ENCODE results near the gene TBC1D14.

TBC1D14 gene

GRCh38 chr4:6991771-6992557 is 82.3 kb downstream of the TBC1D14 start:
- no peaks in the 10 kb centered on the region for H3K9me3 ChIP-seq (ENCODE audit: control insufficient read depth, low read length)
- H3K4me1 ChIP-seq (ENCODE audit: control insufficient read depth, insufficient read depth, low read length, poor library complexity, severe bottlenecking) = peaks cover 4% of the 10 kb centered on the region
- peaks cover 45% of the 10 kb centered on the region for H3K36me3 ChIP-seq (ENCODE audit: control insufficient read depth, insufficient read depth, low read length)
- 91 to 97% methylated on average over 10 to 15 of the region's 15 CpGs for WGBS, 2 experiments (ENCODE audit: insufficient coverage in 2 of 2)
- no peak overlapping the region for H3K27ac ChIP-seq (ENCODE audit: low read depth, low read length, severe bottlenecking)
- H3K4me3 ChIP-seq (ENCODE audit: extremely low read depth, insufficient read depth, low read length, poor library complexity, severe bottlenecking) = no peak overlapping the region

DNA sequence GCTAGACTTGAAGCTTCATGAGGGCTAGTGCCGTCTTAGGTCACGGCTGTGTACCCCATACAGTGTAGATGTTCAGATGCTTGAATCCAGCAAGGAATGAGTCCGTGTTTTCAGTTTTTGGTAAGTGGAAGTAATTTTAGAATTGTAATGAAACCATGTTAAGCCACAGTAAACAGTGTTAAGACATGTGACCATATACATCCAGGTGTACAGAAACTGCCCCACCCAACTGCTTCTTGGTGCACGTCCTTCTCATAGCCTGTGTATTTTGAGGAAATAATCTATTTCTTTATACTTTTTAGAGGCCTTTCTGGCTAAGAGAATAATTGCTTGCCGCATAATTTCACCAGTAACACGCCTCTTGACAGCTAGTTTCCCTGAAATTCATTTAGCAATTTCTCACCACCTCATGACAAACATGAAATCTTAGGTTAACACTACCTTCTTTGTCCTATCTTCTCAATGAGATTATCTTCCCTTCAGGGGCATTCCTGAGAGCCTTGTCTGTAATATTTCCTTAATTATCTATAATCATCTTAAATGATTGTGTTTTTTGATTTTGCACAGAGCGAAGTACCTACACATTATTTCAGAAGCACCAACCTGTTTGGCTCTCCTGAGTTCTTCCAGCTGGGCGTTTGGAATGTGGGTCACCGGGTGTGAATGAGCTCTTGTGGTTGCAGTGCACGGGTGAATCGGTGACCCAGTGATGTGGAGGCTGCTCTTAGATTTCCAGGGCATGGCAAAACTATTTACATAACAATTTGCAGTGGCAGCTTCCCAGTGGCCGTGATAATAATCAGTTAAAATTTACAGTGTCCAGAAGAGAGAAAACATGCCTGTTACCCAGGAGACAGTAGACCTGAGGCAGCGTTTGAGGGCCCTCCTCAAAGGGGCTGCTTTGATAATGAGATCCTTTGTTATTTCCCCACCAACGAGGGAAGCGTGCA is 83.4 kb downstream of the TBC1D14 start:
- Histone ChIP-seq H3K27ac (ENCODE audit: low read depth, low read length, severe bottlenecking) (no peak overlapping the region), H3K4me1 (ENCODE audit: control insufficient read depth, insufficient read depth, low read length, poor library complexity, severe bottlenecking) (peaks cover 4% of the 10 kb centered on the region), H3K4me3 (ENCODE audit: extremely low read depth, insufficient read depth, low read length, poor library complexity, severe bottlenecking) (no peak overlapping the region), H3K9me3 (ENCODE audit: control insufficient read depth, low read length) (no peaks in the 10 kb centered on the region), H3K36me3 (ENCODE audit: control insufficient read depth, insufficient read depth, low read length) (peaks cover 55% of the 10 kb centered on the region)
- WGBS, 2 experiments (ENCODE audit: insufficient coverage in 2 of 2) = 81 to 93% methylated on average over 10 to 14 of the region's 15 CpGs

DNA sequence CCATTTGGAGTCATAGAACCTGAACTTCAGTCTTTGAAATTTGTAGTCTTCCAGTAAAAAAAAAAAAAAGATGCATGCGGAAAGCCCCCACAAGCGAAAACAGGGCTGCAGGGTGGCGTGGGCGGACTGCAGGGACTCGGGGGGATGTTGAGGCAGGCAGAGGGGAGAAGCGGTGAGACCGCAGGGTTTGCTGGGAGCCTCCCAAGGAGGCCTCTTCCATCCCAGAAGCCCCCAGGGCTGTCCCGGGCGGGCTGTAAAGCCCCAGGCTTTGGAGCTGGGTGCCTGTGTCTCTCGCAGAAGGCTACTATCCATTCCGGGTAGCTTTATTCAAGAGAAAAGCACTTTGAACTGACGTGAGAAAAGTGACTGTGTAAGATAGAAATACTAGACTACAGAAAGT is 86.9 kb downstream of the TBC1D14 start:
- Histone ChIP-seq H3K4me3 (ENCODE audit: extremely low read depth, insufficient read depth, low read length, poor library complexity, severe bottlenecking) (no peak overlapping the region), H3K27ac (ENCODE audit: low read depth, low read length, severe bottlenecking) (no peak overlapping the region), H3K9me3 (ENCODE audit: control insufficient read depth, low read length) (no peaks in the 10 kb centered on the region), H3K36me3 (ENCODE audit: control insufficient read depth, insufficient read depth, low read length) (peaks cover 83% of the 10 kb centered on the region), H3K4me1 (ENCODE audit: control insufficient read depth, insufficient read depth, low read length, poor library complexity, severe bottlenecking) (no peaks in the 10 kb centered on the region)
- WGBS, 2 experiments (ENCODE audit: insufficient coverage in 2 of 2) = 90 to 100% methylated on average over 9 to 10 of the region's 12 CpGs

GRCh38 chr4:6999172-7000086 is 89.8 kb downstream of the TBC1D14 start:
- H3K27ac ChIP-seq (ENCODE audit: low read depth, low read length, severe bottlenecking) = no peak overlapping the region
- H3K36me3 ChIP-seq (ENCODE audit: control insufficient read depth, insufficient read depth, low read length) = peaks cover 94% of the 10 kb centered on the region

GRCh38 chr4:7000421-7001176 is 91.0 kb downstream of the TBC1D14 start:
- no peak overlapping the region for H3K27ac ChIP-seq (ENCODE audit: low read depth, low read length, severe bottlenecking)
- 97 to 99% methylated on average over 18 of the region's 18 CpGs for WGBS, 2 experiments (ENCODE audit: insufficient coverage in 2 of 2)
- no peak overlapping the region for H3K4me3 ChIP-seq (ENCODE audit: extremely low read depth, insufficient read depth, low read length, poor library complexity, severe bottlenecking)
- H3K9me3 ChIP-seq (ENCODE audit: control insufficient read depth, low read length) = no peaks in the 10 kb centered on the region
- H3K36me3 ChIP-seq (ENCODE audit: control insufficient read depth, insufficient read depth, low read length) = peaks cover 91% of the 10 kb centered on the region
- H3K4me1 ChIP-seq (ENCODE audit: control insufficient read depth, insufficient read depth, low read length, poor library complexity, severe bottlenecking) = no peaks in the 10 kb centered on the region

More at GRCh38 chr4:6999172-7000086, 89.8 kb downstream of the TBC1D14 start:
- WGBS, 2 experiments (ENCODE audit: insufficient coverage in 2 of 2) = 96 to 97% methylated on average over 14 of the region's 14 CpGs
- Histone ChIP-seq H3K4me3 (ENCODE audit: extremely low read depth, insufficient read depth, low read length, poor library complexity, severe bottlenecking) (no peak overlapping the region), H3K4me1 (ENCODE audit: control insufficient read depth, insufficient read depth, low read length, poor library complexity, severe bottlenecking) (no peaks in the 10 kb centered on the region), H3K9me3 (ENCODE audit: control insufficient read depth, low read length) (no peaks in the 10 kb centered on the region)

DNA sequence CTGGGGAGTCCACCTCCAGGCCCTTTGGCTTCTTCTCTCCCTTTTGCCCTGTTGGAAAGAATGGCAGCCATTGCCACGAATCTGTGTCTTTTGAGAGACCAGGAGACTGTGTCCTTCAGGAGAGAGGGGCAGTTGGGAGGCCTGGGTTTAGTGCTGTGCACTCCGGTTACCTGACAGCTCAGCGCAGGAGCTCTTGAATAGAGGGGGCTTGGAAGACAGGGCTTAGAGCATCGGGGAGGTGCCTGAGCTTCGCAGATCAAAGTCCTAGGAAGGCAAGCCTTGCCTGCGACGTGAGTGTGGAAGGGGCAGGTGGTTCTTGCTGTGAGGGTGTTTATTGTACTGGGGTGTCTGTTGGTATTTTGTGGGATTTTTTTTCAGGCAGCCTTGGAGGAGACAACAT is 91.6 kb downstream of the TBC1D14 start:
- WGBS, 2 experiments (ENCODE audit: insufficient coverage in 2 of 2) = 93 to 99% methylated on average over 4 to 7 of the region's 7 CpGs
- Histone ChIP-seq H3K36me3 (ENCODE audit: control insufficient read depth, insufficient read depth, low read length) (peaks cover 92% of the 10 kb centered on the region), H3K4me1 (ENCODE audit: control insufficient read depth, insufficient read depth, low read length, poor library complexity, severe bottlenecking) (no peaks in the 10 kb centered on the region), H3K27ac (ENCODE audit: low read depth, low read length, severe bottlenecking) (no peak overlapping the region), H3K9me3 (ENCODE audit: control insufficient read depth, low read length) (no peaks in the 10 kb centered on the region), H3K4me3 (ENCODE audit: extremely low read depth, insufficient read depth, low read length, poor library complexity, severe bottlenecking) (no peak overlapping the region)

DNA sequence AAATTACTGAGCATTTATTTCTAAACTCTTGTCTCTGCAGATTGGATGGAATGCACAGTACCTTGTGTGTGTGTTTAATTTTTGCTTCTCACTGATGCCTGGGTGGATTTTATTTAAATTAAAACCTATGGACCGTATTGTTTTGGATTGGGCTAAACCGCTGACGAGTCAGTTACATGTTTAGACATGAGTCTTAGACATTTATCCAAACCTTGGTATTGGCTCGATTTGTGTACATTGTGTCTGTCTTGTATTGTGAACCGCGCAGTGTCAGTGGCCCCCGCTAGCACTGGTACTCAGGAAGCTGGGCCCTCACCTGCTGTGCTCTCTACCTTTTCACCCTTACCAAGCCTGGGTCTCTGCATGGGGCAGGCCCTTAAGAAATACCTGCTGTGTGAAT is 92.7 kb downstream of the TBC1D14 start:
- Histone ChIP-seq H3K4me1 (ENCODE audit: control insufficient read depth, insufficient read depth, low read length, poor library complexity, severe bottlenecking) (no peaks in the 10 kb centered on the region), H3K9me3 (ENCODE audit: control insufficient read depth, low read length) (no peaks in the 10 kb centered on the region), H3K27ac (ENCODE audit: low read depth, low read length, severe bottlenecking) (no peak overlapping the region), H3K36me3 (ENCODE audit: control insufficient read depth, insufficient read depth, low read length) (peaks cover 92% of the 10 kb centered on the region), H3K4me3 (ENCODE audit: extremely low read depth, insufficient read depth, low read length, poor library complexity, severe bottlenecking) (no peak overlapping the region)
- WGBS, 2 experiments (ENCODE audit: insufficient coverage in 2 of 2) = 90 to 97% methylated on average over 5 to 7 of the region's 7 CpGs

DNA sequence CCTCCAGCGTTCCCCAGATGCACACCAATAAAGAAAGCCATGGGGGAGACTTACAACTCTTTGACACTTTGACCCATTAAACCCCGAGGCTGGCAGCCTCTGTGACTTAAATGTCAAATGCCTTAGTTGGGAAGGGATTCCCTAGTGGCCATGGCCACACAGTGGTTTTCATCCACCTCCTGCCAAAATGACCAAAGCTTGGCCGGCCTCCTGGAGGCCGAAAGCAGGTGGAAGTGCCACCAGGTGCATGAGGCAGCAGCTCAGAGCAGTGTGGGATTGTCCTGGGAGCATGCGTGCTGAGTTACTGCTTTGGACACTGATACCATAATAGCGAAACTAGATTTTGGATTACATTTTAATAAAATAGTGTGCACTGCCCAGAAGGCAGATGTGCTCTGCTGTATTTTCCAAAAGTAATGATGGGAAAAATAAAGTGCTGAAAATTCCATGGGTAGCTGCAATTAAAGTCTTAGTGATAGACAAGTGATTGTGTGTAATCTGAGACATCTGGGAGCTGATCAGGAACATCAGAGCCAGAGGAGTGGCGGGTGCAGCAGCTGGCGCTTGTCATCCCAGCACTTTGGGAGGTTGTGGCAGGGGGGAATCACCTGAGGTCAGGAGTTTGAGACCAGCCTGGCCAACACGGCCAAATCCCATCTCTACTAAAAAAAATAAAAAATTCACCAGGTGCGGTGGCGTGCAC is 93.7 kb downstream of the TBC1D14 start:
- Histone ChIP-seq H3K9me3 (ENCODE audit: control insufficient read depth, low read length) (no peaks in the 10 kb centered on the region), H3K4me3 (ENCODE audit: extremely low read depth, insufficient read depth, low read length, poor library complexity, severe bottlenecking) (no peak overlapping the region), H3K27ac (ENCODE audit: low read depth, low read length, severe bottlenecking) (no peak overlapping the region), H3K4me1 (ENCODE audit: control insufficient read depth, insufficient read depth, low read length, poor library complexity, severe bottlenecking) (no peaks in the 10 kb centered on the region), H3K36me3 (ENCODE audit: control insufficient read depth, insufficient read depth, low read length) (peaks cover 91% of the 10 kb centered on the region)
- 96% methylated on average over 6 of the region's 11 CpGs for WGBS, 2 experiments (ENCODE audit: insufficient coverage in 2 of 2)

DNA sequence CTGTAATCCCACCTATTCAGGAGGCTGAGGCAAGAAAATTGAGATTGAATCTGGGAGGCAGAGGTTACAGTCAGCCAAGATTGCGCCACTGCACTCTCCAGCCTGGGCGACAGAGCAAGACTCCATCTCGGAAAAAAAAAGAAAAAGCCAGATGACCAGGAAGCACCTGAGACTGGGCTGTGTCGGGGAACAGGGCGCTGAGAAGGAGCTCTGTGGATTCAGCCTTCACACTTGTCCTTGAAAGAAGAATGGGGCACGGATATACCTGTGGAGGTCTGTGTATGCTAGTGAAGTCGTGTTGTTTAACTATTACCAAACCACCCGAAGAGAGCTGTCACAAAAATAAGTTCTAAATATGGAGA is 94.2 kb downstream of the TBC1D14 start:
- no peaks in the 10 kb centered on the region for H3K9me3 ChIP-seq (ENCODE audit: control insufficient read depth, low read length)
- no peak overlapping the region for H3K27ac ChIP-seq (ENCODE audit: low read depth, low read length, severe bottlenecking)
- H3K36me3 ChIP-seq (ENCODE audit: control insufficient read depth, insufficient read depth, low read length) = peaks cover 91% of the 10 kb centered on the region
- WGBS, 2 experiments (ENCODE audit: insufficient coverage in 2 of 2) = 92 to 97% methylated on average over 5 to 6 of the region's 8 CpGs
- H3K4me3 ChIP-seq (ENCODE audit: extremely low read depth, insufficient read depth, low read length, poor library complexity, severe bottlenecking) = no peak overlapping the region
- no peaks in the 10 kb centered on the region for H3K4me1 ChIP-seq (ENCODE audit: control insufficient read depth, insufficient read depth, low read length, poor library complexity, severe bottlenecking)
